Keratinocyte (primary cell): ENCODE data around the gene ARPC4.

Experiments
- CTCF ChIP-seq, 3 experiments: IDR thresholded peaks in 1 of 3; conservative IDR thresholded peaks in 1 of 3; optimal IDR thresholded peaks in 1 of 3; 2 replicates in 2 of 3; 3 replicates in 1 of 3; pipeline versions ENCODE3 to v1.5.1; 2011; ENCODE audit warnings: low read length in 3 of 3, mild to moderate bottlenecking in 3 of 3, moderate library complexity in 2 of 3, control low read depth in 1 of 3, inconsistent platforms in 1 of 3; ENCODE audit not compliant: insufficient read depth in 2 of 3; ENCODE audit errors: extremely low read depth in 1 of 3
- EZH2 ChIP-seq: IDR thresholded peaks from one replicate; pipeline ENCODE4 v1.6.1; 2012; ENCODE audit warnings: inconsistent platforms, mild to moderate bottlenecking, low read length, moderate library complexity

- no peak for TF ChIP-seq CTCF (optimal IDR thresholded peaks at IDR 0.05 in 1 of 3, IDR thresholded peaks at IDR 0.05 in 1 of 3, conservative IDR thresholded peaks at IDR 0.05 in 1 of 3; ENCODE audit: extremely low read depth in 1 of 3, insufficient read depth in 2 of 3, low read length in 3 of 3)
- no peak for TF ChIP-seq EZH2
Observed at GRCh38 chr3:9777694-9778021, 15.2 kb upstream of the ARPC4 start.
